K562 (cell line): ENCODE measurements around the gene COPE. TPM values are rescaled to one million over a fixed set of nuclear protein-coding genes. Genes with fewer than 3 reads are reported as not detected.

Experiments
- ATAC-seq: fragments of 200-7000 bp; cut with Tn5 transposase; 3 replicates; pipeline ENCODE4 v1.9.1; 2020; ENCODE audit warnings: moderate library complexity
- BruUV-seq: library from RNA; stranded (reverse); fragments of 400-500 nt; replicated peaks from 2 replicates; lab custom pipeline; 2021; lab: Mats Ljungman, UMichigan
- CTCF ChIA-PET: fragments of 300-600 bp; formaldehyde crosslinking; extraction: SDS; loops from one replicate; lab custom pipeline; 2021; ENCODE audit warnings: low intra/inter-chr PET ratio; lab: Yijun Ruan, JAX
- POLR2A ChIA-PET: fragments of 300-600, 350-650 bp; sonication (Branson Sonifier 250); formaldehyde crosslinking; extraction: SDS; loops from one replicate; lab custom pipeline; 2021; ENCODE audit warnings: antibody characterized with exemption, inconsistent platforms; lab: Yijun Ruan, JAX
- DNase-seq, 4 experiments: peaks; one replicate each; pipeline versions ENCODE4 v3.0.0 to v3.0.0-alpha.2; 2011 to 2018; ENCODE audit warnings: low spot score in 3 of 4, mixed read lengths in 3 of 4; ENCODE audit errors: extremely low read depth in 1 of 4
- FAIRE-seq: peaks from 2 replicates; lab custom pipeline; 2011; peaks lifted over from hg19 to GRCh38; lab: Jason Lieb, UNC
- H2AFZ ChIP-seq: 2 replicates; pipeline ENCODE4 v1.6.0; 2011; ENCODE audit warnings: low read depth, low read length, control low read depth, inconsistent platforms
- H3K27ac ChIP-seq: fragments of 200-600 bp; 3 replicates; pipeline ENCODE4 v1.8.0; 2011; ENCODE audit warnings: low read depth, mild to moderate bottlenecking, control low read depth, inconsistent platforms, low read length, moderate library complexity, mixed read lengths; ENCODE audit errors: extremely low read depth
- H3K27me3 ChIP-seq, 2 experiments: fragments of 300-600 bp in 1 of 2; 2 replicates in 1 of 2; 3 replicates in 1 of 2; pipeline versions ENCODE4 v1.6.0 to v1.8.0; 2011; ENCODE audit warnings: inconsistent platforms in 2 of 2, low read length in 2 of 2, mild to moderate bottlenecking in 1 of 2, mixed read lengths in 1 of 2, moderate library complexity in 1 of 2; ENCODE audit not compliant: control insufficient read depth in 2 of 2, insufficient read depth in 2 of 2
- H3K36me3 ChIP-seq: fragments of 300-600 bp; 3 replicates; pipeline ENCODE4 v1.8.0; 2011; ENCODE audit warnings: mild to moderate bottlenecking, low read length, inconsistent platforms; ENCODE audit not compliant: control insufficient read depth, insufficient read depth
- H3K4me1 ChIP-seq, 2 experiments: fragments of 200-600 bp in 1 of 2; replicated peaks in 1 of 2; 2 replicates in 1 of 2; 3 replicates in 1 of 2; pipeline versions ENCODE4 v1.5.1 to v1.8.0; 2011; ENCODE audit warnings: inconsistent platforms in 2 of 2, low read length in 2 of 2, mild to moderate bottlenecking in 1 of 2, mixed read lengths in 1 of 2, moderate library complexity in 1 of 2; ENCODE audit not compliant: control insufficient read depth in 2 of 2, insufficient read depth in 2 of 2
- H3K4me2 ChIP-seq: 2 replicates; pipeline ENCODE4 v1.6.1; 2011; ENCODE audit warnings: low read length, control low read depth, inconsistent platforms, mixed read lengths; ENCODE audit not compliant: insufficient read depth
- H3K4me3 ChIP-seq: fragments of 200-600 bp; sonication (generic), shearing (Covaris generic); 2 replicates; pipeline ENCODE4 v1.5.1; 2016; ENCODE audit warnings: control low read depth, inconsistent platforms
- H3K79me2 ChIP-seq: fragments of 200-600 bp; 3 replicates; pipeline ENCODE4 v1.8.0; 2011; ENCODE audit warnings: low read length, inconsistent platforms; ENCODE audit not compliant: control insufficient read depth, insufficient read depth
- H3K9ac ChIP-seq, 2 experiments: 2 replicates each; pipeline versions ENCODE4 v1.6.0 to v1.6.1; 2011; ENCODE audit warnings: low read depth in 2 of 2, low read length in 2 of 2, control low read depth in 1 of 2, inconsistent platforms in 1 of 2, mild to moderate bottlenecking in 1 of 2, mixed read lengths in 1 of 2; ENCODE audit not compliant: insufficient read depth in 1 of 2
- H3K9me1 ChIP-seq: one replicate; pipeline ENCODE4 v1.6.0; 2011; ENCODE audit warnings: inconsistent platforms, mild to moderate bottlenecking, low read length, moderate library complexity; ENCODE audit not compliant: control insufficient read depth, insufficient read depth
- H3K9me3 ChIP-seq: replicated peaks from 2 replicates; pipeline ENCODE4 v1.5.1; 2011; ENCODE audit warnings: low read depth, low read length, inconsistent platforms; ENCODE audit not compliant: control insufficient read depth, insufficient read depth
- H4K20me1 ChIP-seq: replicated peaks from 2 replicates; pipeline ENCODE4 v1.6.1; 2011; ENCODE audit warnings: low read length, inconsistent platforms, mixed read lengths; ENCODE audit not compliant: control insufficient read depth, insufficient read depth
- ADNP ChIP-seq: fragments of 200-800 bp; sonication (Bioruptor generic); IDR thresholded peaks from 2 replicates; pipeline ENCODE4 v1.6.1; 2016; ENCODE audit warnings: missing genetic modification characterization, missing compliant biosample characterization
- ATF7 ChIP-seq: fragments of 450-650 bp; IDR thresholded peaks from 2 replicates; pipeline ENCODE4 v1.7.1; 2014; ENCODE audit warnings: mild to moderate bottlenecking, moderate library complexity
- CBX1 ChIP-seq: sonication (generic); IDR thresholded peaks from 2 replicates; pipeline ENCODE4 v1.6.1; 2016; ENCODE audit warnings: antibody characterized with exemption, low read depth, mild to moderate bottlenecking
- ETV6 ChIP-seq, 3 experiments: fragments of 150-350 bp in 1 of 3; sonication (generic) in 1 of 3; formaldehyde crosslinking in 1 of 3; IDR thresholded peaks; 2 replicates each; pipeline versions ENCODE4 v1.6.1 to v1.8.0; 2014 to 2022; ENCODE audit warnings: borderline replicate concordance in 2 of 3, low read depth in 2 of 3, antibody characterized with exemption in 1 of 3, low read length in 1 of 3, mild to moderate bottlenecking in 1 of 3, missing genetic modification reagents in 1 of 3
- HDGF ChIP-seq: fragments of 450-650 bp; IDR thresholded peaks from 2 replicates; pipeline ENCODE4 v1.6.1; 2016
- HIVEP1 ChIP-seq: fragments of 250-450 bp; sonication (Bioruptor Pico); IDR thresholded peaks from 2 replicates; pipeline ENCODE4 v1.4.0; 2020; ENCODE audit warnings: mild to moderate bottlenecking
- HMG20A ChIP-seq: fragments of 450-650 bp; formaldehyde crosslinking; conservative IDR thresholded peaks from 2 replicates; pipeline ENCODE4 v1.4.0; 2020; ENCODE audit warnings: mild to moderate bottlenecking, mixed read lengths
- LEF1 ChIP-seq: fragments of 450-650 bp; IDR thresholded peaks from 2 replicates; pipeline ENCODE4 v1.6.1; 2016; ENCODE audit warnings: mild to moderate bottlenecking
- MAFK ChIP-seq: IDR thresholded peaks from 2 replicates; pipeline ENCODE4 v1.6.1; 2011; ENCODE audit warnings: low read length, improper control_type of control experiment
- MLX ChIP-seq, 2 experiments: fragments of 450-650 bp in 1 of 2; sonication (generic) in 1 of 2; formaldehyde crosslinking; conservative IDR thresholded peaks; 2 replicates each; pipeline versions ENCODE4 v1.4.0 to v1.8.1; 2020 to 2022; ENCODE audit warnings: mild to moderate bottlenecking in 1 of 2, missing genetic modification reagents in 1 of 2
- NRF1 ChIP-seq, 2 experiments: fragments of 450-650 bp; IDR thresholded peaks in 1 of 2; conservative IDR thresholded peaks in 1 of 2; 2 replicates each; pipeline ENCODE4 v1.6.1; 2014; ENCODE audit warnings: mild to moderate bottlenecking in 2 of 2
- PCBP1 ChIP-seq: fragments of 200-400 bp; formaldehyde crosslinking; IDR thresholded peaks from 2 replicates; pipeline ENCODE4 v1.6.1; 2018; ENCODE audit warnings: mild to moderate bottlenecking, low read depth, low read length; ENCODE audit not compliant: poor library complexity, severe bottlenecking
- RBM22 ChIP-seq: fragments of 200-400 bp; formaldehyde crosslinking; IDR thresholded peaks from 2 replicates; pipeline ENCODE4 v1.6.1; 2018; ENCODE audit warnings: low read length, low read depth; ENCODE audit not compliant: poor library complexity, severe bottlenecking
- TCF3 ChIP-seq: sonication (generic); formaldehyde crosslinking; IDR thresholded peaks from 2 replicates; pipeline ENCODE4 v1.4.0; 2020; ENCODE audit warnings: mild to moderate bottlenecking, missing genetic modification reagents
- ZNF124 ChIP-seq: sonication (generic); formaldehyde crosslinking; IDR thresholded peaks from 2 replicates; pipeline ENCODE4 v1.8.1; 2022; ENCODE audit warnings: missing genetic modification reagents
- WGBS: fragments of 100-300 bp; shearing (Covaris generic); methylation state at CpG from one replicate; pipeline ENCODE4 v1.1.6; 2016; ENCODE audit warnings: low coverage, mixed read lengths; ENCODE audit not compliant: insufficient coverage; ENCODE audit errors: missing lambda C conversion rate; 5-methylcytosine and 5-hydroxymethylcytosine counted together
- in situ Hi-C: fragments of 300-500 bp; cut with MboI; formaldehyde crosslinking; loops from 4 replicates; pipeline ENCODE4 v1.15.0; 2018; ENCODE audit warnings: inconsistent platforms, mixed read lengths
- intact Hi-C: fragments of 100-400 bp; cut with micrococcal nuclease; formaldehyde crosslinking; loops from 2 replicates; pipeline ENCODE4 v1.14.2; 2022
- polyA plus RNA-seq, 8 experiments: library from polyadenylated mRNA; depleted of rRNA in 4 of 8; stranded (reverse) in 5 of 8; unstranded in 3 of 8; fragments of >200 nt; fragmentation: Nextera tagmentation in 2 of 8; fragmentation: Illumina TruSeq in 1 of 8; extraction: Ambion mirVana in 2 of 8; extraction: Trizol in 1 of 8; gene quantifications; 2 replicates each; pipeline versions ENCODE4 v1.2.1 to v1.2.3, GENCODE V29; 2011 to 2014; ENCODE audit warnings: inconsistent platforms in 1 of 8, missing spikeins in 1 of 8
- total RNA-seq, 7 experiments: library from RNA; depleted of rRNA in 6 of 7; stranded (reverse); fragments of >200 nt in 6 of 7; fragmentation: Illumina TruSeq in 2 of 7; extraction: Trizol in 2 of 7; gene quantifications; 2 replicates each; pipeline versions ENCODE4 v1.2.1 to v1.2.3, GENCODE V29; 2011 to 2021; ENCODE audit warnings: low replicate concordance in 1 of 7
- TF ChIP-seq, protein P1 (sequence below): fragments of 250-450 bp; sonication (Bioruptor Pico); IDR thresholded peaks from 2 replicates; pipeline ENCODE4 v1.6.1; 2021; ENCODE audit warnings: mild to moderate bottlenecking
- TF ChIP-seq, protein P2 (sequence below), 2 experiments: fragments of 450-650 bp; conservative IDR thresholded peaks; 2 replicates each; pipeline ENCODE4 v1.6.1; 2017; ENCODE audit warnings: mild to moderate bottlenecking in 2 of 2, moderate library complexity in 2 of 2
- TF ChIP-seq, protein P3 (sequence below): sonication (generic); formaldehyde crosslinking; IDR thresholded peaks from 2 replicates; pipeline ENCODE4 v1.8.1; 2023; ENCODE audit warnings: mild to moderate bottlenecking, missing genetic modification reagents

Gene COPE
- total and polyA plus RNA-seq, 9 of the 15 experiments (the other 6 are each of a cell fraction or from before 2014, with no cell fraction given): 5.8 to 273 (median 147) TPM

DNA sequence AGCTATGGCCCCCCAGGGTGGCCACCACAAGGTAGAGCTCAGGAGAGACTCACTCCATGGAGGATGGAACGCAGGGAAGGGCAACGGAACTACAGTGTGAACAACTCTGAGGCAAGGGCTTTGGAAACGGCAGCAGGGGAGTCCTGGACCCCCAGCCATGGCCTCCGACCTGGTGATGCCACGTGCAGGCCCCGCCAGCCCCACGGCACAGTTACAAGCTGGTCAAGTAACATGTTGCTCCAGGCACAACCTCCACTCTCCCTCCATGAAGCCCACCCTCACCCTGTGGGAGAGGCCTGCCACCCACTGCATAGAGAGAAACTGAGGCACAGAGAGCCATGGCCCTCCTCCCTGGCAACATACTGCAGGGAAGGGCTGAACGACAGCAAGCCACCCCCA lies 14.1 kb downstream of the COPE start:
- H3K4me3 ChIP-seq: no peak overlapping the region
- no peak for FAIRE-seq
- H3K9me3 ChIP-seq: no peaks in the 10 kb centered on the region
- no peak overlapping the region for H3K27ac ChIP-seq
- H3K4me2 ChIP-seq: no peak overlapping the region
- H2AFZ ChIP-seq: no peak overlapping the region
- no peak for DNase-seq
- CTCF ChIA-PET: no interaction called here
- H3K27me3 ChIP-seq: no peaks in the 10 kb centered on the region
- no peaks in the 10 kb centered on the region for H3K79me2 ChIP-seq
- 90% methylated on average over 8 of the region's 8 CpGs for WGBS
- TF ChIP-seq, protein P1, sequence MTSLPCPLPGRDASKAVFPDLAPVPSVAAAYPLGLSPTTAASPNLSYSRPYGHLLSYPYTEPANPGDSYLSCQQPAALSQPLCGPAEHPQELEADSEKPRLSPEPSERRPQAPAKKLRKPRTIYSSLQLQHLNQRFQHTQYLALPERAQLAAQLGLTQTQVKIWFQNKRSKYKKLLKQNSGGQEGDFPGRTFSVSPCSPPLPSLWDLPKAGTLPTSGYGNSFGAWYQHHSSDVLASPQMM (CRISPR knock-in tag): no peak
- no peak for TF ChIP-seq MAFK
- TF ChIP-seq ETV6 (IDR thresholded peaks at IDR 0.05; ENCODE audit: borderline replicate concordance in 1 of 2, low read depth in 2 of 2, low read length in 1 of 2): no peak
- TF ChIP-seq ETV6 (CRISPR knock-in tag; IDR thresholded peaks at IDR 0.05; ENCODE audit: borderline replicate concordance): no peak
- TF ChIP-seq NRF1 (conservative IDR thresholded peaks at IDR 0.05 in 1 of 2, IDR thresholded peaks at IDR 0.05 in 1 of 2): no peak
- TF ChIP-seq HIVEP1 (CRISPR knock-in tag): no peak
- no peak for TF ChIP-seq LEF1
- no peak for TF ChIP-seq CBX1
- no peak for TF ChIP-seq ZNF124
- TF ChIP-seq, protein P2, sequence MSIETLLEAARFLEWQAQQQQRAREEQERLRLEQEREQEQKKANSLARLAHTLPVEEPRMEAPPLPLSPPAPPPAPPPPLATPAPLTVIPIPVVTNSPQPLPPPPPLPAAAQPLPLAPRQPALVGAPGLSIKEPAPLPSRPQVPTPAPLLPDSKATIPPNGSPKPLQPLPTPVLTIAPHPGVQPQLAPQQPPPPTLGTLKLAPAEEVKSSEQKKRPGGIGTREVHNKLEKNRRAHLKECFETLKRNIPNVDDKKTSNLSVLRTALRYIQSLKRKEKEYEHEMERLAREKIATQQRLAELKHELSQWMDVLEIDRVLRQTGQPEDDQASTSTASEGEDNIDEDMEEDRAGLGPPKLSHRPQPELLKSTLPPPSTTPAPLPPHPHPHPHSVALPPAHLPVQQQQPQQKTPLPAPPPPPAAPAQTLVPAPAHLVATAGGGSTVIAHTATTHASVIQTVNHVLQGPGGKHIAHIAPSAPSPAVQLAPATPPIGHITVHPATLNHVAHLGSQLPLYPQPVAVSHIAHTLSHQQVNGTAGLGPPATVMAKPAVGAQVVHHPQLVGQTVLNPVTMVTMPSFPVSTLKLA (conservative IDR thresholded peaks at IDR 0.05): no peak
- TF ChIP-seq, protein P3, sequence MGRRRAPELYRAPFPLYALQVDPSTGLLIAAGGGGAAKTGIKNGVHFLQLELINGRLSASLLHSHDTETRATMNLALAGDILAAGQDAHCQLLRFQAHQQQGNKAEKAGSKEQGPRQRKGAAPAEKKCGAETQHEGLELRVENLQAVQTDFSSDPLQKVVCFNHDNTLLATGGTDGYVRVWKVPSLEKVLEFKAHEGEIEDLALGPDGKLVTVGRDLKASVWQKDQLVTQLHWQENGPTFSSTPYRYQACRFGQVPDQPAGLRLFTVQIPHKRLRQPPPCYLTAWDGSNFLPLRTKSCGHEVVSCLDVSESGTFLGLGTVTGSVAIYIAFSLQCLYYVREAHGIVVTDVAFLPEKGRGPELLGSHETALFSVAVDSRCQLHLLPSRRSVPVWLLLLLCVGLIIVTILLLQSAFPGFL (CRISPR knock-in tag): no peak
- TF ChIP-seq ATF7: no peak
- TF ChIP-seq ADNP (tag): no peak
- TF ChIP-seq HMG20A (CRISPR knock-in tag): no peak
- TF ChIP-seq RBM22: no peak
- no peak for TF ChIP-seq TCF3
- no peak for TF ChIP-seq HDGF
- TF ChIP-seq PCBP1: no peak
- TF ChIP-seq MLX (CRISPR knock-in tag; conservative IDR thresholded peaks at IDR 0.05): no peak
- in situ Hi-C loops (no loop called here), intact Hi-C loops (no loop called here)
- H3K9ac ChIP-seq: no peak overlapping the region
- H3K4me1 ChIP-seq: peaks cover 0 to 45% of the 10 kb centered on the region in 2 experiments; a peak in 2 of 5 replicates
- H3K9me1 ChIP-seq: no peaks in the 10 kb centered on the region
- H3K36me3 ChIP-seq: peaks cover 70% of the 10 kb centered on the region; the same call in 2 of the 3 replicates
- POLR2A ChIA-PET: interaction anchor here (0.6 to 0.8 kb wide), 2 partner anchors 11 to 288 kb away, joined by 3 read pairs; no protein-coding TSS in a partner anchor
- H4K20me1 ChIP-seq: 0 out of 2 replicates have a peak, but pooled peaks cover 5% of the 10 kb centered on the region
- ATAC-seq: no peak
- BruUV-seq: no TSS peak
